Osteocyte (in vitro differentiated cells): ENCODE results near the gene CD79B. TPM values are rescaled to one million over a fixed set of nuclear protein-coding genes. Genes with fewer than 3 reads are reported as not detected.

Source experiments
- DNase-seq: peaks from one replicate; pipeline ENCODE4 v3.0.0; 2021; ENCODE audit warnings: mixed read lengths; ENCODE audit not compliant: unreplicated experiment; ENCODE audit errors: extremely low spot score
- H3K27ac Mint-ChIP-seq: one replicate; pipeline ENCODE4 v1.8.0; 2021; ENCODE audit warnings: mild to moderate bottlenecking, mixed read lengths; ENCODE audit not compliant: unreplicated experiment
- H3K27me3 Mint-ChIP-seq: one replicate; pipeline ENCODE4 v1.8.0; 2021; ENCODE audit warnings: mixed read lengths; ENCODE audit not compliant: unreplicated experiment
- H3K36me3 Mint-ChIP-seq: one replicate; pipeline ENCODE4 v1.8.0; 2021; ENCODE audit warnings: mixed read lengths; ENCODE audit not compliant: unreplicated experiment
- H3K4me1 Mint-ChIP-seq: one replicate; pipeline ENCODE4 v1.8.0; 2021; ENCODE audit warnings: mixed read lengths; ENCODE audit not compliant: unreplicated experiment
- H3K4me3 Mint-ChIP-seq: one replicate; pipeline ENCODE4 v1.8.0; 2021; ENCODE audit warnings: mild to moderate bottlenecking, moderate library complexity, mixed read lengths; ENCODE audit not compliant: unreplicated experiment
- H3K9me3 Mint-ChIP-seq: one replicate; pipeline ENCODE4 v1.8.0; 2021; ENCODE audit warnings: mixed read lengths; ENCODE audit not compliant: unreplicated experiment
- total RNA-seq: library from RNA; stranded (reverse); gene quantifications from 2 replicates; pipeline ENCODE4 v1.2.1, GENCODE V29; 2021
- TF ChIP-seq, protein P1 (sequence below): fragments of 200-600 bp; sonication (generic); IDR thresholded peaks from 2 replicates; pipeline ENCODE4 v1.5.0; 2021; ENCODE audit warnings: antibody characterized with exemption, mild to moderate bottlenecking, moderate library complexity

The CD79B gene
- total RNA-seq, 1 donor from 2014 or later: not detected

DNA sequence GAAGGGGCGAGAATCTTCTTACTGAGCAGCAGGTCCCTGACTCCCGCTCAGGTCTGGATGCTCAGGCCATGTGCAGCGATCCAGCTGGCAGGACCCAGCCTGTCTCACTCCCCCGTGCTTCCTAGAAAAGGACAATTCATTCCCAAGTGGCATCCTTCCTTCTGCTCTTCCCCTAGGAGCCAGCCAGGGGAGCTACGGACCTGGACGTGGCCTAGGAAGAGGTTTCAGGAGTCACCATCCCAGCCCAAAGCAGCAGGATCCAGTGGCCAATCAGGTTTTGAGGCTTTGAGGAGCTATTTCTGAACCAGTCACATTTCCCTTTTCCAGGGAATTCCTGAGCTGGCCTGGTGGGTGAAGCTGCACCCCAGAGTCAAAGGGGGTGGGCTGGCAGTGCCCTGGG is 7.8 kb upstream of the CD79B start:
- DNase-seq: no peak
- no peaks in the 10 kb centered on the region for H3K9me3 Mint-ChIP-seq

DNA sequence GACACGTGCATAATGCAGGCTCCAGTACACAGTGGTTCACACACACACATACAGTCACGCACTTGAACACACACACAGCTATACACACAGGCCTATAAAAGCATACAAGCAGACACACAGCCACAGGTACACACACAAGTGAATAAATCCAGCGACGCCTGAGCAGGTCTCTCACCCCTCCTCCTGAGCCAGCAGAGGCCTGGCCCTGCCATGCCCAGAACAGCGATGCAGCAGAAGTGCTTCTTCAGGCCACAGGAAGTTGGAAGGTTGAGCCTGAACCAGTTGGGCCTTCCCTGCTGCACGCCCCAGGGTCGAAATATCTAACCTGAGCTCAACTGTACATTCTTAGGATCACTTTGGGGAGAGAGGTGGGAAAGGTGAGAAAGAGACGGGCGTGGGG is 7.3 kb upstream of the CD79B start:
- Mint-ChIP-seq H3K27me3 (peaks cover 16% of the 10 kb centered on the region), H3K9me3 (no peaks in the 10 kb centered on the region), H3K27ac (no peak overlapping the region), H3K4me3 (no peak overlapping the region), H3K4me1 (no peaks in the 10 kb centered on the region), H3K36me3 (no peaks in the 10 kb centered on the region)
- DNase-seq: no peak
- TF ChIP-seq, protein P1, sequence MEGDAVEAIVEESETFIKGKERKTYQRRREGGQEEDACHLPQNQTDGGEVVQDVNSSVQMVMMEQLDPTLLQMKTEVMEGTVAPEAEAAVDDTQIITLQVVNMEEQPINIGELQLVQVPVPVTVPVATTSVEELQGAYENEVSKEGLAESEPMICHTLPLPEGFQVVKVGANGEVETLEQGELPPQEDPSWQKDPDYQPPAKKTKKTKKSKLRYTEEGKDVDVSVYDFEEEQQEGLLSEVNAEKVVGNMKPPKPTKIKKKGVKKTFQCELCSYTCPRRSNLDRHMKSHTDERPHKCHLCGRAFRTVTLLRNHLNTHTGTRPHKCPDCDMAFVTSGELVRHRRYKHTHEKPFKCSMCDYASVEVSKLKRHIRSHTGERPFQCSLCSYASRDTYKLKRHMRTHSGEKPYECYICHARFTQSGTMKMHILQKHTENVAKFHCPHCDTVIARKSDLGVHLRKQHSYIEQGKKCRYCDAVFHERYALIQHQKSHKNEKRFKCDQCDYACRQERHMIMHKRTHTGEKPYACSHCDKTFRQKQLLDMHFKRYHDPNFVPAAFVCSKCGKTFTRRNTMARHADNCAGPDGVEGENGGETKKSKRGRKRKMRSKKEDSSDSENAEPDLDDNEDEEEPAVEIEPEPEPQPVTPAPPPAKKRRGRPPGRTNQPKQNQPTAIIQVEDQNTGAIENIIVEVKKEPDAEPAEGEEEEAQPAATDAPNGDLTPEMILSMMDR: no peak

More for the DNA sequence above, 7.8 kb upstream of the CD79B start:
- H3K27me3 Mint-ChIP-seq: peaks cover 14% of the 10 kb centered on the region
- no peak overlapping the region for H3K4me3 Mint-ChIP-seq
- TF ChIP-seq, protein P1: no peak
- no peaks in the 10 kb centered on the region for H3K4me1 Mint-ChIP-seq
- no peak overlapping the region for H3K27ac Mint-ChIP-seq
- H3K36me3 Mint-ChIP-seq: no peaks in the 10 kb centered on the region

DNA sequence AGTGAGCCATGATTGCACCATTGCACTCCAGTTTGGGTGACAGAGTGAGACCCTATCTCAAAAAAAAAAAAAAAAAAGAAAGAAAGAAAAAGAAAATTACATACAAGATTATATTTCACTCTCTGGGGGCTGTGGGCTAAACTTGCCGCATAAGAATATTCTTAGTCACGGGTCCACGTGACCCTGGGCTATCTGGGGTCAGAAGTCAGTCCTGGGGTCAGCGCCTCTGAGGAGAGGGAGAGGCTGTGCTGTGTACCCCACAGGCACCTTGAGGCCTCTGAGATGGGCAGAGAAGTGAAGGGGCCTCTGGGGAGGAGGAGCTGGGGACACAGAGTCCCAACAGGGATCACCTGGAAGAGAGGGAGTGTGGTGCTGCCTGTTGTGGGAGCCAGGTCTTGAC is 5.8 kb upstream of the CD79B start:
- Mint-ChIP-seq H3K9me3 (no peaks in the 10 kb centered on the region), H3K27ac (no peak overlapping the region), H3K36me3 (no peaks in the 10 kb centered on the region), H3K4me1 (no peaks in the 10 kb centered on the region), H3K27me3 (peaks cover 16% of the 10 kb centered on the region), H3K4me3 (no peak overlapping the region)
- TF ChIP-seq, protein P1: no peak
- no peak for DNase-seq

DNA sequence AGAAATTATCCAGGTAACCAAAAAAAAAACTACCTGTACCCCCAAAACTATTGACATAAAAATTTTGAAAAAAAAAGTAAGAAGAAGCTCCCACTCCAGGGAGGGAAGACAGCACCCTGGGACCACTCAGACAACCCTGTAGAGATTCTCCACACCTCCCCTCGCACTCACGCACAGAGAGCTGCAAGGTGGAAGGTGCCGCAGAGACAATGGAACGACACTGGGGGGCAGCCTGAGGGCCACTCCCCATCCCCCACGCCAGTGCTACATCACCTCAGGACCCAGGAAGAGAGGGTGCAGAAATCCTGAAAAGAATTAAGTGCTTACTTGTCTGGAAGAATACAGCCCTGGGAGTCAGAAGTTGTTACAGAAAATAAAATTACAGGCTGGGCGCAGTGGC is 5.2 kb upstream of the CD79B start:
- no peaks in the 10 kb centered on the region for H3K9me3 Mint-ChIP-seq
- H3K4me1 Mint-ChIP-seq: no peaks in the 10 kb centered on the region
- no peak for DNase-seq
- H3K4me3 Mint-ChIP-seq: no peak overlapping the region
- TF ChIP-seq, protein P1: no peak
- peaks cover 16% of the 10 kb centered on the region for H3K27me3 Mint-ChIP-seq
- H3K27ac Mint-ChIP-seq: no peak overlapping the region
- no peaks in the 10 kb centered on the region for H3K36me3 Mint-ChIP-seq

DNA sequence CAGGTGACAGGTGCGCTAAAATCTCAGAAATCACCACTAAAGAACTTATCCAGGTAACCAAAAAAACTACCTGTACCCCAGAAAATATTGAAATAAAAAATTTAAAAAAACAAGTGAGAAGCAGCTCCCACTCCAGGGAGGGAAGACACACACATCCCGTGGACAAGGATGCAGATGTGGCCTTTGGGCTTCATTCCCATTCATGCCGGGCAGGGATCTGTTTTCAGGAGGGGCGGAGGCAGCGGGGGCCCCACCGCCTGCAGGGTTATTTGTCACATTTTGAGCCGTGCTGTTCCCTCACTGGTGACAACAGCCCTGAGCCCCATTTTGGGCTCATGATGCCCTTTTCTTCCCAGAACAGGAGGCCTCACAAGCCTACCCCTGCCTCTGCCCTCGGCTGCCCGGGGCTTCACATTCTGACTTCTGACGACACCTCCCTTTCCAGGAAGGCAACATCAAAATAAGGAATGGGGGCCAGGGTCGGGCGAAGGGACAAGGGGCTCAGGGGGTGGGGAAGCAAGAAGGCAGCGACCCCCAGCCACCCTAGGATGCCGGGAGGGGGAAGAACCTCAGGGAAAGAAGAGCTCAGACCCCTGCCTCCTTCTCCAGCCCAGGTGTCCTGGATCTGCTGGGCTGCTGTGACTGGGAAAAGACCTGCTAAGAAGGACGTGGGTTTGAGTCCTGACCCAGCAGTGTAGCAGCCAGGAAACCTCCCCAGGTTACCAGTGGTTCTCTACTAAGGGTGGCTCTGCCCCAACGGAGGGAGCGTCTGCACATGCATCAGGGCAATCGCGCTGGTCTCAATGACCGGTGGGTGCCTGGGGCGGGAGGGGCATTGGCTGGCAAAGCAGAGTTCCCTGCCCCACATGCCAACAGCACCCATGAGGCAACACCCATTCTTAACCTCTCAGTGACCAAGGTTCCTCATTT is 2.3 kb upstream of the CD79B start:
- Mint-ChIP-seq H3K36me3 (no peaks in the 10 kb centered on the region), H3K4me1 (peaks cover 4% of the 10 kb centered on the region), H3K27me3 (peaks cover 16% of the 10 kb centered on the region), H3K9me3 (no peaks in the 10 kb centered on the region), H3K4me3 (no peak overlapping the region), H3K27ac (no peak overlapping the region)
- TF ChIP-seq, protein P1: no peak
- DNase-seq: no peak
